ENCODE data around the gene NR5A1. TPM values are rescaled to one million over a fixed set of nuclear protein-coding genes. Genes with fewer than 3 reads are reported as not detected.

The NR5A1 gene
- total RNA-seq, 1 experiment from 2014 or later: 0.64 TPM

DNA sequence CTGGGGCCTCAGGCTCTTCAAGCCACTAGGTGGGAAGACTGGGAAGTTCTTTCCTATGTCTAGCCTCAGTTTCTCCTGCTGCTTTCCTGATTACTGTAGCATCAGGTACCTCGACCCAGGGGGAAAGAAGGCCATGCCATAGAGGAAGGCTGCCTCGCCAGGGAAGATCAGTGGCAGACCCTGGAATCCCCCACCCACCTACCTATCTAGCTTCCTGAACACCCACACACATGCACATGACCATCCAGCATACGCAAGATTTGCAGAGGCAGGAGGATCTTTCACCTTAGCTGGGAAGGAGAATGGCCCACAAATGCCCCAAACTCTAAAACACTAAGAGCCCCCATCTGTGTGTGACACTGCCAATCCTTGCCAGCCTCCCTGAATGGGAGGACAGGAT lies 8.0 kb downstream of the NR5A1 start:
- Histone ChIP-seq H3K9me3 (ENCODE audit: control insufficient read depth in 1 of 2, insufficient read depth in 1 of 2, low read depth in 1 of 2, low read length in 2 of 2) (no peaks in the 10 kb centered on the region), H3K9ac (ENCODE audit: low read length) (no peak overlapping the region), H2AFZ (ENCODE audit: low read depth, low read length, poor library complexity, severe bottlenecking) (no peak overlapping the region), H3K9me2 (ENCODE audit: insufficient read depth) (no peaks in the 10 kb centered on the region), H3K27ac (ENCODE audit: low read depth, low read length) (no peak overlapping the region), H3K4me1 (ENCODE audit: control insufficient read depth in 1 of 2, insufficient read depth in 2 of 2, low read length in 2 of 2) (no peaks in the 10 kb centered on the region), H4K20me1 (ENCODE audit: insufficient read depth) (no peaks in the 10 kb centered on the region), H3K4me3 (replicated peaks in 1 of 2; ENCODE audit: low read depth in 1 of 2, low read length in 2 of 2) (no peak overlapping the region), H3K36me3 (ENCODE audit: control insufficient read depth in 1 of 2, insufficient read depth in 2 of 2, low read length in 2 of 2) (no peaks in the 10 kb centered on the region), H3K27me3 (ENCODE audit: insufficient read depth, low read length) (no peaks in the 10 kb centered on the region), H3K79me2 (ENCODE audit: insufficient read depth, low read length) (no peaks in the 10 kb centered on the region), H3K4me2 (ENCODE audit: low read length) (no peak overlapping the region)
- RAD21 ChIA-PET (ENCODE audit: low non-redundant PET in 1 of 2, low total read pairs in 2 of 2, uncharacterized antibody in 2 of 2, unreplicated experiment in 2 of 2): no interaction called here
- intact Hi-C loops (cut with micrococcal nuclease): no loop called here
- DNase-seq (ENCODE audit: low read depth, low spot score) (no peak), ATAC-seq (no peak)
- POLR2A ChIA-PET: no interaction called here
- no TSS peak for BruUV-seq (replicated peaks)
- TF ChIP-seq FOSL1 (IDR thresholded peaks at IDR 0.05; ENCODE audit: low read depth): no peak
- TF ChIP-seq, protein P1, sequence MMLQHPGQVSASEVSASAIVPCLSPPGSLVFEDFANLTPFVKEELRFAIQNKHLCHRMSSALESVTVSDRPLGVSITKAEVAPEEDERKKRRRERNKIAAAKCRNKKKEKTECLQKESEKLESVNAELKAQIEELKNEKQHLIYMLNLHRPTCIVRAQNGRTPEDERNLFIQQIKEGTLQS (IDR thresholded peaks at IDR 0.05): no peak
- TF ChIP-seq, protein P2, sequence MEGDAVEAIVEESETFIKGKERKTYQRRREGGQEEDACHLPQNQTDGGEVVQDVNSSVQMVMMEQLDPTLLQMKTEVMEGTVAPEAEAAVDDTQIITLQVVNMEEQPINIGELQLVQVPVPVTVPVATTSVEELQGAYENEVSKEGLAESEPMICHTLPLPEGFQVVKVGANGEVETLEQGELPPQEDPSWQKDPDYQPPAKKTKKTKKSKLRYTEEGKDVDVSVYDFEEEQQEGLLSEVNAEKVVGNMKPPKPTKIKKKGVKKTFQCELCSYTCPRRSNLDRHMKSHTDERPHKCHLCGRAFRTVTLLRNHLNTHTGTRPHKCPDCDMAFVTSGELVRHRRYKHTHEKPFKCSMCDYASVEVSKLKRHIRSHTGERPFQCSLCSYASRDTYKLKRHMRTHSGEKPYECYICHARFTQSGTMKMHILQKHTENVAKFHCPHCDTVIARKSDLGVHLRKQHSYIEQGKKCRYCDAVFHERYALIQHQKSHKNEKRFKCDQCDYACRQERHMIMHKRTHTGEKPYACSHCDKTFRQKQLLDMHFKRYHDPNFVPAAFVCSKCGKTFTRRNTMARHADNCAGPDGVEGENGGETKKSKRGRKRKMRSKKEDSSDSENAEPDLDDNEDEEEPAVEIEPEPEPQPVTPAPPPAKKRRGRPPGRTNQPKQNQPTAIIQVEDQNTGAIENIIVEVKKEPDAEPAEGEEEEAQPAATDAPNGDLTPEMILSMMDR (IDR thresholded peaks at IDR 0.05 in 2 of 3, conservative IDR thresholded peaks at IDR 0.05 in 1 of 3; ENCODE audit: borderline replicate concordance in 1 of 3, insufficient read depth in 1 of 3, low read depth in 2 of 3, low read length in 2 of 3): no peak
- TF ChIP-seq EZH2 (IDR thresholded peaks at IDR 0.05): no peak
- no peak for TF ChIP-seq TCF7L2 (IDR thresholded peaks at IDR 0.05; ENCODE audit: borderline replicate concordance, extremely low read depth, insufficient read depth, insufficient read length)
- TF ChIP-seq CBX3 (IDR thresholded peaks at IDR 0.05; ENCODE audit: low read depth): no peak
- TF ChIP-seq RAD21 (IDR thresholded peaks at IDR 0.05; ENCODE audit: low read depth): no peak
- CTCF ChIA-PET: no interaction called here

DNA sequence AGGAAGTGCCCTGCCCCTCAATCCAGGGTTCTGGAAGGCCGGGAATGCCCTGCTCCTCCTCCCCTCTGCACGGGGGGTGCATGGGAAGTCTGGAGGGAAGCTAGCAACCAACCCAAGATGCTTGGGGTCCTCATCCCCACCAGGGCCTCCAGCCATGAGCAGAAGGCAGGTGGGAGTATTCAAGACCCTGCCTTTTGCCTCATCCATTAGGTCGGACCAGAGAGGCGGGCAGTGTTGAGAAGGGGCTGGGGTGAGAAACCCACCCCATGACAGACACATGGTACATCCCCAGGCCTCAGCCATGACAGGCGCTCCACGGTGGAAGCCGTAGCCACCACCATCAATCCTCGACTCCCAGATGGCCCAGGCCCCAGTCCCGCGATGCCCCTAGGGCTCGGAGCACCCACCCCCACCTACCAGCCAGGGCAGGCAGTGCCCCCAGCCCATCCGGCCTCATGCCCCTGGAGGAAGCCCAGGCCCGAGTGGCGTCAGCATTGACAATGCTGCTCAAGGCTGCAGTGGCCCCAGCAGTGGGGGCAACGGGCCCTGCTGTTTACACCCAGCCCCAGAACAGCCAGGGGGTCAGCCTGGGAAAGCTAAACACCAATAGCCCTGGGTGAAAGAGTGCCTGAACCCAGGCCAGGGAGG lies 8.6 kb downstream of the NR5A1 start:
- Histone ChIP-seq H3K4me1 (ENCODE audit: control insufficient read depth in 1 of 2, insufficient read depth in 2 of 2, low read length in 2 of 2) (no peaks in the 10 kb centered on the region), H3K79me2 (ENCODE audit: insufficient read depth, low read length) (no peaks in the 10 kb centered on the region), H3K36me3 (ENCODE audit: control insufficient read depth in 1 of 2, insufficient read depth in 2 of 2, low read length in 2 of 2) (no peaks in the 10 kb centered on the region), H3K9me2 (ENCODE audit: insufficient read depth) (no peaks in the 10 kb centered on the region), H3K9me3 (ENCODE audit: control insufficient read depth in 1 of 2, insufficient read depth in 1 of 2, low read depth in 1 of 2, low read length in 2 of 2) (no peaks in the 10 kb centered on the region), H3K4me3 (replicated peaks in 1 of 2; ENCODE audit: low read depth in 1 of 2, low read length in 2 of 2) (no peak overlapping the region), H3K27me3 (ENCODE audit: insufficient read depth, low read length) (no peaks in the 10 kb centered on the region), H3K9ac (ENCODE audit: low read length) (no peak overlapping the region), H2AFZ (ENCODE audit: low read depth, low read length, poor library complexity, severe bottlenecking) (no peak overlapping the region), H3K27ac (ENCODE audit: low read depth, low read length) (no peak overlapping the region), H3K4me2 (ENCODE audit: low read length) (no peak overlapping the region), H4K20me1 (ENCODE audit: insufficient read depth) (no peaks in the 10 kb centered on the region)
- ChIA-PET POLR2A (no interaction called here), CTCF (no interaction called here), RAD21 (ENCODE audit: low non-redundant PET in 1 of 2, low total read pairs in 2 of 2, uncharacterized antibody in 2 of 2, unreplicated experiment in 2 of 2) (no interaction called here)
- ATAC-seq (no peak), DNase-seq (ENCODE audit: low read depth, low spot score) (no peak)
- no TSS peak for BruUV-seq (replicated peaks)
- intact Hi-C loops (cut with micrococcal nuclease): no loop called here
- no peak for TF ChIP-seq EZH2 (IDR thresholded peaks at IDR 0.05)
- TF ChIP-seq POLR2A (IDR thresholded peaks at IDR 0.05; ENCODE audit: borderline replicate concordance, extremely low read depth, insufficient read depth, insufficient read length): no peak
- no peak for TF ChIP-seq RAD21 (IDR thresholded peaks at IDR 0.05; ENCODE audit: low read depth)
- TF ChIP-seq POLR2AphosphoS5 (IDR thresholded peaks at IDR 0.05; ENCODE audit: low read depth, low read length): no peak
- no peak for TF ChIP-seq CEBPB (IDR thresholded peaks at IDR 0.05; ENCODE audit: low read depth)
- TF ChIP-seq SP1 (IDR thresholded peaks at IDR 0.05; ENCODE audit: low read depth): no peak
- TF ChIP-seq, protein P3, sequence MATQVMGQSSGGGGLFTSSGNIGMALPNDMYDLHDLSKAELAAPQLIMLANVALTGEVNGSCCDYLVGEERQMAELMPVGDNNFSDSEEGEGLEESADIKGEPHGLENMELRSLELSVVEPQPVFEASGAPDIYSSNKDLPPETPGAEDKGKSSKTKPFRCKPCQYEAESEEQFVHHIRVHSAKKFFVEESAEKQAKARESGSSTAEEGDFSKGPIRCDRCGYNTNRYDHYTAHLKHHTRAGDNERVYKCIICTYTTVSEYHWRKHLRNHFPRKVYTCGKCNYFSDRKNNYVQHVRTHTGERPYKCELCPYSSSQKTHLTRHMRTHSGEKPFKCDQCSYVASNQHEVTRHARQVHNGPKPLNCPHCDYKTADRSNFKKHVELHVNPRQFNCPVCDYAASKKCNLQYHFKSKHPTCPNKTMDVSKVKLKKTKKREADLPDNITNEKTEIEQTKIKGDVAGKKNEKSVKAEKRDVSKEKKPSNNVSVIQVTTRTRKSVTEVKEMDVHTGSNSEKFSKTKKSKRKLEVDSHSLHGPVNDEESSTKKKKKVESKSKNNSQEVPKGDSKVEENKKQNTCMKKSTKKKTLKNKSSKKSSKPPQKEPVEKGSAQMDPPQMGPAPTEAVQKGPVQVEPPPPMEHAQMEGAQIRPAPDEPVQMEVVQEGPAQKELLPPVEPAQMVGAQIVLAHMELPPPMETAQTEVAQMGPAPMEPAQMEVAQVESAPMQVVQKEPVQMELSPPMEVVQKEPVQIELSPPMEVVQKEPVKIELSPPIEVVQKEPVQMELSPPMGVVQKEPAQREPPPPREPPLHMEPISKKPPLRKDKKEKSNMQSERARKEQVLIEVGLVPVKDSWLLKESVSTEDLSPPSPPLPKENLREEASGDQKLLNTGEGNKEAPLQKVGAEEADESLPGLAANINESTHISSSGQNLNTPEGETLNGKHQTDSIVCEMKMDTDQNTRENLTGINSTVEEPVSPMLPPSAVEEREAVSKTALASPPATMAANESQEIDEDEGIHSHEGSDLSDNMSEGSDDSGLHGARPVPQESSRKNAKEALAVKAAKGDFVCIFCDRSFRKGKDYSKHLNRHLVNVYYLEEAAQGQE (IDR thresholded peaks at IDR 0.05; ENCODE audit: low read depth): no peak

Measured in HCT116 (cell line).